IMR-90 (cell line): Measurements from ENCODE around the gene TTC38. TPM values are rescaled to one million over a fixed set of nuclear protein-coding genes. Genes with fewer than 3 reads are reported as not detected.
A peak's percentile ranks its signal among the peaks of the same experiment; 100 is the strongest.

ENCODE experiments used
- ATAC-seq: fragments of 200-7000 bp; cut with Tn5 transposase; 2 replicates; pipeline ENCODE4 v1.9.1; 2020; ENCODE audit warnings: low read depth, mild to moderate bottlenecking, moderate library complexity
- BruUV-seq: library from RNA; stranded (reverse); fragments of 400-500 nt; replicated peaks from 2 replicates; lab custom pipeline; 2021; lab: Mats Ljungman, UMichigan
- CTCF ChIA-PET: fragments of 300-600 bp; formaldehyde crosslinking; extraction: SDS; loops from one replicate; lab custom pipeline; 2021; ENCODE audit warnings: antibody characterized with exemption; lab: Yijun Ruan, JAX
- POLR2A ChIA-PET: fragments of 300-600 bp; sonication (Branson Sonifier 250); formaldehyde crosslinking; loops from one replicate; lab custom pipeline; 2022; ENCODE audit warnings: antibody characterized with exemption; ENCODE audit not compliant: unreplicated experiment; lab: Charles Lee
- DNase-seq: peaks from one replicate; pipeline ENCODE4 v3.0.0; 2013
- H2AFZ ChIP-seq: replicated peaks from 2 replicates; pipeline ENCODE3; 2013; ENCODE audit warnings: low read length, mild to moderate bottlenecking; ENCODE audit not compliant: poor library complexity
- H2AK5ac ChIP-seq: 2 replicates; pipeline ENCODE4 v1.6.1; 2013; ENCODE audit warnings: low read depth, low read length, inconsistent platforms
- H2AK9ac ChIP-seq: replicated peaks from 2 replicates; pipeline ENCODE3; 2013; ENCODE audit warnings: mild to moderate bottlenecking, low read depth, low read length, moderate library complexity; ENCODE audit not compliant: poor library complexity
- H2BK120ac ChIP-seq: 2 replicates; pipeline ENCODE4 v1.6.1; 2013; ENCODE audit warnings: low read depth, low read length, inconsistent platforms
- H2BK15ac ChIP-seq: 3 replicates; pipeline ENCODE4 v1.6.1; 2013; ENCODE audit warnings: low read depth, low read length, inconsistent platforms
- H2BK20ac ChIP-seq: 2 replicates; pipeline ENCODE4 v1.6.1; 2013; ENCODE audit warnings: low read depth, mild to moderate bottlenecking, inconsistent platforms, low read length, moderate library complexity
- H2BK5ac ChIP-seq: 2 replicates; pipeline ENCODE4 v1.6.1; 2013; ENCODE audit warnings: mild to moderate bottlenecking, low read depth, low read length, inconsistent platforms; ENCODE audit not compliant: poor library complexity, severe bottlenecking
- H3K14ac ChIP-seq: replicated peaks from 2 replicates; pipeline ENCODE4 v1.6.1; 2013; ENCODE audit warnings: low read depth, low read length, inconsistent platforms
- H3K18ac ChIP-seq: 2 replicates; pipeline ENCODE4 v1.6.1; 2013; ENCODE audit warnings: low read depth, low read length, control low read depth
- H3K23ac ChIP-seq: 2 replicates; pipeline ENCODE4 v1.6.1; 2013; ENCODE audit warnings: low read depth, low read length, inconsistent platforms
- H3K27ac ChIP-seq: 2 replicates; pipeline ENCODE4 v1.5.1; 2013; ENCODE audit warnings: mild to moderate bottlenecking, control low read depth, low read length; ENCODE audit not compliant: insufficient read depth
- H3K27me3 ChIP-seq: 2 replicates; pipeline ENCODE4 v1.6.1; 2013; ENCODE audit warnings: low read length; ENCODE audit not compliant: control insufficient read depth, insufficient read depth
- H3K36me3 ChIP-seq: 2 replicates; pipeline ENCODE4 v1.6.1; 2013; ENCODE audit warnings: low read length, mixed read lengths; ENCODE audit not compliant: control insufficient read depth, insufficient read depth
- H3K4ac ChIP-seq: 2 replicates; pipeline ENCODE4 v1.6.1; 2013; ENCODE audit warnings: low read depth, low read length, inconsistent platforms
- H3K4me1 ChIP-seq: 2 replicates; pipeline ENCODE4 v1.6.1; 2013; ENCODE audit warnings: low read length, mixed read lengths; ENCODE audit not compliant: control insufficient read depth, insufficient read depth
- H3K4me2 ChIP-seq: 2 replicates; pipeline ENCODE4 v1.6.1; 2013; ENCODE audit warnings: low read depth, mild to moderate bottlenecking, control low read depth, low read length, moderate library complexity
- H3K4me3 ChIP-seq: 2 replicates; pipeline ENCODE4 v1.5.1; 2013; ENCODE audit warnings: low read depth, mild to moderate bottlenecking, control low read depth, low read length, moderate library complexity; ENCODE audit not compliant: insufficient read depth
- H3K56ac ChIP-seq: 2 replicates; pipeline ENCODE4 v1.6.1; 2013; ENCODE audit warnings: low read length, inconsistent platforms; ENCODE audit not compliant: insufficient read depth; ENCODE audit errors: extremely low read depth
- H3K79me1 ChIP-seq, 2 experiments: 2 replicates each; pipeline ENCODE4 v1.6.1; 2013; ENCODE audit warnings: low read length in 2 of 2, inconsistent platforms in 1 of 2, low read depth in 1 of 2
- H3K9ac ChIP-seq: 2 replicates; pipeline ENCODE4 v1.6.1; 2013; ENCODE audit warnings: low read depth, low read length, control low read depth
- H3K9me1 ChIP-seq: 2 replicates; pipeline ENCODE4 v1.6.1; 2013; ENCODE audit warnings: low read length, inconsistent platforms; ENCODE audit not compliant: insufficient read depth
- H3K9me3 ChIP-seq: 2 replicates; pipeline ENCODE4 v1.6.1; 2013; ENCODE audit warnings: low read length; ENCODE audit not compliant: control insufficient read depth, insufficient read depth
- H4K20me1 ChIP-seq: 2 replicates; pipeline ENCODE4 v1.6.1; 2013; ENCODE audit warnings: low read length, inconsistent platforms; ENCODE audit not compliant: insufficient read depth
- H4K5ac ChIP-seq: 2 replicates; pipeline ENCODE4 v1.6.1; 2013; ENCODE audit warnings: mild to moderate bottlenecking, low read depth, low read length, control low read depth
- H4K8ac ChIP-seq, 2 experiments: 2 replicates each; pipeline ENCODE4 v1.6.1; 2013; ENCODE audit warnings: low read depth in 2 of 2, low read length in 2 of 2, control low read depth in 1 of 2, inconsistent platforms in 1 of 2
- H4K91ac ChIP-seq: 2 replicates; pipeline ENCODE4 v1.6.1; 2013; ENCODE audit warnings: low read depth, low read length, inconsistent platforms; ENCODE audit not compliant: insufficient read depth
- BHLHE40 ChIP-seq: fragments of 150-350 bp; IDR thresholded peaks from 2 replicates; pipeline ENCODE4 v1.6.1; 2016; ENCODE audit warnings: mild to moderate bottlenecking, low read depth, low read length
- CHD1 ChIP-seq: IDR thresholded peaks from 2 replicates; pipeline ENCODE4 v1.6.1; 2012; ENCODE audit warnings: low read depth, low read length, improper control_type of control experiment
- FOS ChIP-seq: fragments of 150-350 bp; IDR thresholded peaks from 2 replicates; pipeline ENCODE4 v1.6.1; 2016; ENCODE audit warnings: low read depth, low read length
- MAZ ChIP-seq: IDR thresholded peaks from 2 replicates; pipeline ENCODE4 v1.6.1; 2012; ENCODE audit warnings: low read depth, mild to moderate bottlenecking, low read length, improper control_type of control experiment, moderate library complexity, borderline replicate concordance
- MXI1 ChIP-seq: IDR thresholded peaks from 2 replicates; pipeline ENCODE4 v1.6.1; 2012; ENCODE audit warnings: low read depth, mild to moderate bottlenecking, low read length, moderate library complexity, borderline replicate concordance
- POLR2A ChIP-seq: IDR thresholded peaks from 2 replicates; pipeline ENCODE4 v1.6.1; 2012; ENCODE audit warnings: mild to moderate bottlenecking, low read depth, low read length
- WGBS, 2 experiments: methylation state at CpG; one replicate each; pipeline versions ENCODE4 v1.1.5 to v1.1.7; 2013; ENCODE audit warnings: missing lambda C conversion rate in 2 of 2; ENCODE audit not compliant: insufficient read length in 1 of 2; ENCODE audit errors: extremely low coverage in 2 of 2; 5-methylcytosine and 5-hydroxymethylcytosine counted together
- dilution Hi-C: fragments of 300-500 bp; cut with HindIII; formaldehyde crosslinking; loops from one replicate; pipeline ENCODE4 v1.14.3; 2018; ENCODE audit warnings: low sequenced_read_pairs; ENCODE audit not compliant: unreplicated experiment
- in situ Hi-C: fragments of 300-500 bp; cut with MboI; formaldehyde crosslinking; loops from 3 replicates; pipeline ENCODE4 v1.14.3; 2019; ENCODE audit warnings: low sequenced_read_pairs, inconsistent platforms, mixed read lengths
- intact Hi-C: fragments of 100-400 bp; cut with micrococcal nuclease; formaldehyde crosslinking; loops from 2 replicates; pipeline ENCODE4 v1.10.0; 2022
- polyA plus RNA-seq, 3 experiments: library from polyadenylated mRNA; depleted of rRNA; stranded (reverse); fragments of >200 nt; gene quantifications; 2 replicates each; pipeline ENCODE4 v1.2.3, GENCODE V29; 2012; ENCODE audit warnings: low replicate concordance in 1 of 3
- total RNA-seq: library from RNA; depleted of rRNA; stranded (reverse); fragments of >200 nt; gene quantifications from 2 replicates; pipeline ENCODE4 v1.2.3, GENCODE V29; 2012
- TF ChIP-seq, protein P1 (sequence below): conservative IDR thresholded peaks from 2 replicates; pipeline ENCODE4 v1.5.1; 2012; ENCODE audit warnings: mild to moderate bottlenecking, low read depth, low read length, improper control_type of control experiment

The TTC38 gene
- total and polyA plus RNA-seq, 2 of the 4 experiments (the other 2 are of a cell fraction) = 43.6 to 52.3 TPM

DNA sequence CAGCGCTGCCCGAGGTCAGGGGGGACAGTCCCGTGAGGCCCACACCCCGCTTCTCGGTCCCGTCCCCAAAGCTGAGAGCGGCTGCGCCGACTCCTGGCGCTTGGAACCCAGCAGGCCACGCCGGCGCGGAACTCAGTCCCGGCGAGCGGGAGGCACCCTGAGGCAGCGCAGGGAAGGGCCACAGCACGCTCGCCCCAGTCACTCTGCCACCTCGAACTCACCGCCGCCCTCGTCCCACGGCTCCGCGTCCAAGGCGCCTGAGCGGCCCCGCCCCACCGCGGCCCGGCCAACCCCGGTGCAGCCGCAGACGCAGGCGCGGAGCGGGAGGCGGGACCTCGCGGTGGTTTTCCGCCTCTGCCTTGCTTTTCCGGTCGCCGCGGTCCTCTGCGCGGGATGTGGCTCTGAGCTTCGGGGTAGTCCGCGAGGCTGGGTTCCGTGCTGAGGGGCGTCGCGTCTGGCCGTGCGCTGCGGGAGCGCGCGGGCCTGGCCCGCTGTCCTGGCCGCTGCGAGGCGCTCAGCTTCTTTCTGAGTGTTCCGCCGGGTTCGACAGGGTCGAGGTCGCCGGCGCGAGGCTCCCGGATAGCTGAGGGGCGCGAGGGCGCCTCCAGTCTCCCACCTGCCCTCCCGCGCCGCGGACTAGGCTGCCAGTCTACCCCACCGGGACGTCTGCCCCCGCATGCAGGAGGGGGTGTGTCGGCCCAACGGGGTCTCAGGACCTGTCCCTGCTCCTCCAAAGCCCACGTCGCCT lies 17.6 kb upstream of the TTC38 start, which contains the start of gene CDPF1:
CDPF1 (minus strand) TSS at position 259 of the 748 bp plus-strand sequence. CDS start 2,009 bp downstream, outside the sequence.
- no peaks in the 10 kb centered on the region for H3K9me3 ChIP-seq
- ATAC-seq = peak; percentile 99
- H2BK120ac ChIP-seq = 0 out of 2 replicates have a peak within 1 kb of the TSS, but pooled peaks have one; percentile 0
- H2AFZ ChIP-seq = peak within 1 kb of the TSS; percentile 94
- H2AK9ac ChIP-seq = peak within 1 kb of the TSS; percentile 96
- no peak within 1 kb of the TSS; the same call in 1 of the 2 replicates for H3K18ac ChIP-seq
- peak within 1 kb of the TSS; percentile 89 to 91 for H4K8ac ChIP-seq
- peaks cover 15 to 46% of the 10 kb centered on the region in 2 experiments for H3K79me1 ChIP-seq
- no peak within 1 kb of the TSS for H2BK20ac ChIP-seq
- WGBS, 2 experiments = 0% methylated on average over 33 of the region's 89 CpGs; no CpG with 5 or more reads in 1 of the 2 experiments
- intact Hi-C loops (no loop called here), in situ Hi-C loops (no loop called here), dilution Hi-C loops (no loop called here)
- peaks cover 26% of the 10 kb centered on the region for H3K9me1 ChIP-seq
- peak within 1 kb of the TSS; percentile 68 for H3K4me2 ChIP-seq
- H3K4me1 ChIP-seq = peaks cover 4% of the 10 kb centered on the region; the same call in 1 of the 2 replicates
- H4K20me1 ChIP-seq = no peaks in the 10 kb centered on the region; the same call in 1 of the 2 replicates
- H3K27ac ChIP-seq = peak within 1 kb of the TSS; percentile 91
- peak within 1 kb of the TSS; percentile 74 for H4K5ac ChIP-seq
- H2AK5ac ChIP-seq = peak within 1 kb of the TSS; percentile 91
- peak within 1 kb of the TSS; percentile 58 for H4K91ac ChIP-seq
- H3K4me3 ChIP-seq = peak within 1 kb of the TSS; percentile 96
- ChIA-PET POLR2A (interaction anchor here (0.6 to 0.9 kb wide), 2 partner anchors 18 to 21 kb away, joined by 3 to 4 read pairs; partner anchors contain the start of gene TTC38), CTCF (no interaction called here)
- peak within 1 kb of the TSS; percentile 84 for H3K14ac ChIP-seq
- peak; percentile 75 for DNase-seq
- TF ChIP-seq FOS (no peak), POLR2A (peak; percentile 50; the same call in 1 of the 2 replicates), BHLHE40 (peak; percentile 39; the same call in 1 of the 2 replicates), MXI1 (peak; percentile 37), CHD1 (no peak), MAZ (peak; percentile 36; the same call in 1 of the 2 replicates)
- TF ChIP-seq, protein P1, sequence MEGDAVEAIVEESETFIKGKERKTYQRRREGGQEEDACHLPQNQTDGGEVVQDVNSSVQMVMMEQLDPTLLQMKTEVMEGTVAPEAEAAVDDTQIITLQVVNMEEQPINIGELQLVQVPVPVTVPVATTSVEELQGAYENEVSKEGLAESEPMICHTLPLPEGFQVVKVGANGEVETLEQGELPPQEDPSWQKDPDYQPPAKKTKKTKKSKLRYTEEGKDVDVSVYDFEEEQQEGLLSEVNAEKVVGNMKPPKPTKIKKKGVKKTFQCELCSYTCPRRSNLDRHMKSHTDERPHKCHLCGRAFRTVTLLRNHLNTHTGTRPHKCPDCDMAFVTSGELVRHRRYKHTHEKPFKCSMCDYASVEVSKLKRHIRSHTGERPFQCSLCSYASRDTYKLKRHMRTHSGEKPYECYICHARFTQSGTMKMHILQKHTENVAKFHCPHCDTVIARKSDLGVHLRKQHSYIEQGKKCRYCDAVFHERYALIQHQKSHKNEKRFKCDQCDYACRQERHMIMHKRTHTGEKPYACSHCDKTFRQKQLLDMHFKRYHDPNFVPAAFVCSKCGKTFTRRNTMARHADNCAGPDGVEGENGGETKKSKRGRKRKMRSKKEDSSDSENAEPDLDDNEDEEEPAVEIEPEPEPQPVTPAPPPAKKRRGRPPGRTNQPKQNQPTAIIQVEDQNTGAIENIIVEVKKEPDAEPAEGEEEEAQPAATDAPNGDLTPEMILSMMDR = 0 out of 2 replicates have a peak, but pooled peaks have one; percentile 1
- BruUV-seq = no TSS peak
- H3K27me3 ChIP-seq = no peaks in the 10 kb centered on the region
- H3K23ac ChIP-seq = peak within 1 kb of the TSS; percentile 77
- peaks cover 3% of the 10 kb centered on the region; the same call in 1 of the 2 replicates for H3K36me3 ChIP-seq
- peak within 1 kb of the TSS; percentile 72 for H3K4ac ChIP-seq
- peak within 1 kb of the TSS; percentile 17; the same call in 1 of the 2 replicates for H3K56ac ChIP-seq
- no peak within 1 kb of the TSS for H2BK15ac ChIP-seq
- H3K9ac ChIP-seq = peak within 1 kb of the TSS; percentile 91
- H2BK5ac ChIP-seq = peak within 1 kb of the TSS; percentile 63
